DMS114 treated with DMSO at 0.1 percent for 48 hours (cell line): ENCODE data around the gene PRR22.

Experiments
- DNase-seq: peaks from one replicate; lab custom pipeline; 2025; ENCODE audit not compliant: unreplicated experiment; lab: John Stamatoyannopoulos, UW

The PRR22 gene

DNA sequence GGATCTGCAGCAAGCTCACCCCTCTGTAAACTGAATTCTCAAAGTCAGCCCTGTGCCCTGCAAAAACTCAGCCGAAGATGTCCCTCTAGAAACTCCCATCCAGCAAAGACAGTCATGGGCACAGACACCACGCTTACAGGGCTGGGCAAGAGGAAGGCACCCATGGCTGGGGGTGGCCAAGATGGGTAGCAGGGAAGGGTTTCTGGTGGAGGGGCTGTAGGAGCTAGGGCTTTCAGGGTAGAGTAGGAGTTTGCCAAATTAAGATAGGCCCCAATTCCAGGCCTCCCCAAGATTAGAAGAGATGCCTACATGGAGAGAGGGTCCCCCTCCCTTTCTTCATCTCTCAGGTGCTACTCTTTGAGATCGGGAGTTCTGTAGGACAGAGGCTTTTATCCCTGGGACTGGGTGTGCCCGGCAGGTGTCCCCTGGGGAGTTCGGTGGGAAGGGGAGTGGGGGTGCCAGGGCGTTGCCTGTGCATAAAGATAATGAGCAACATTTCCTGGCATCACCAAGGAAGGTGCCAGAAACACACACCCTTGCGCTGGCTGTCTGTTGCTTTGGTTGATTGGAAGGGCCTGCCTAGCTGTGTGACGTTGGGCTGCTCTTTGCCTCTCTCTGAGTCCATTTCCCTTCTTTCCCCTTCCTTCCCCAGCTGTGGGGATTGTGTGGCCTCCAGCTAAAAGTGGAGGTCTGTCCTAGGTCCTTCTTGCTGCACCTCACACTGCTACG is 29.7 kb upstream of the PRR22 start:
- no peak for DNase-seq

DNA sequence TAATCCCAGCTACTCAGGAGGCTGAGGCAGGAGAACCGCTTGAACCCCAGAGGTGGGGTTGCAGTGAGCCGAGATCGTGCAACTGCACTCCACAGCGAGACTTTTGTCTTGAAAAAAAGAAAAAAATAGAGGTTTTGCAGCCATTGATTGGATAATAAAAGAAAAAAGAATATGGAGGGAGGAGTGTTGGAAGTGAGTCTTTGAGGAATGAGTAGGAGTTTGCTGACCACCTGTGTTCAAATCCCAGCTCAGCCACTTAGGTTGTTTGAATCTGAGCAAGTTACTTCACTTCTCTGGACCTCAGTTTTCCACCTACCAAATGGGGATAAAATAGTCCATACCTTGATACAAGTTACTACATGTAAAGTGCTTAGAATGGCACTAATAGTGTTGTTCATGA is 26.6 kb upstream of the PRR22 start:
- DNase-seq: no peak

DNA sequence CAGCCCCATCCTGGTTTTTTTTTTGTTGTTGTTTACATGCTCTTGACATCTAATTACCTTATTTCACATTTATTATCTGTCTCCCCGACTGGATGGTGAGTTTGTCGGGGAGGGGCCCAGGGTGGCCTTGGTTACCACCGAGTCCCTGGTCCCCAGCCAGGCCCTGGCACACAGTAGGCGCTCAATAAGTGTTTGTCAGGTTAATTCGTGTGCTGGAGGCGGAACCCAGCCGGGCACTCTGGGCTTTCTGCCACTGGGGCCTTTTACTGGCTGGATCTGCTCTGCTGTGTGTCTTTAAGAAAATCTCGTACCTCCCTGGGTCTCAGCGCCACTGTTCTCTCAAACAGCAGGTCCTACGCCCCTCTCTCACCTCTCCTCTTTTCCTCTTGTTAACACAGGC is 24.9 kb upstream of the PRR22 start:
- DNase-seq: no peak

DNA sequence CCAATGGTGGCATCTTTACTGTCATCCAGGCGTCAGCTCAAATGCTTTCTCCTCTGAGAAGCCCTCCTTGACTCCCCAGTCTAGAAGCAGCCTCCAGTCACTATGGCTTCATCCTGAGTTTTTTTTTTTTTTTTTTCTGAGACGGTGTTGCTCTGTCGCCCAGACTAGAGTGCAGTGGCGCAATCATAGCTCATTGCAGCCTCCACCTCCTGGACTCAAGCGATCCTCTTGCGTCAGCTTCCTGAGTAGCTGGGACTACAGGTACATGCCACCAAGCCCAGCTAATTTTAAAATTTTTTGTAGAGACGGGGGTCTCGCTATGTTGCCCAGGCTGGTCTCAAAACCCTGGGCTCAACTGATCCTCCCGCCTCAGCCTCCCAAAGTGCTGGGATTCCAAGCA is 24.5 kb upstream of the PRR22 start:
- no peak for DNase-seq

DNA sequence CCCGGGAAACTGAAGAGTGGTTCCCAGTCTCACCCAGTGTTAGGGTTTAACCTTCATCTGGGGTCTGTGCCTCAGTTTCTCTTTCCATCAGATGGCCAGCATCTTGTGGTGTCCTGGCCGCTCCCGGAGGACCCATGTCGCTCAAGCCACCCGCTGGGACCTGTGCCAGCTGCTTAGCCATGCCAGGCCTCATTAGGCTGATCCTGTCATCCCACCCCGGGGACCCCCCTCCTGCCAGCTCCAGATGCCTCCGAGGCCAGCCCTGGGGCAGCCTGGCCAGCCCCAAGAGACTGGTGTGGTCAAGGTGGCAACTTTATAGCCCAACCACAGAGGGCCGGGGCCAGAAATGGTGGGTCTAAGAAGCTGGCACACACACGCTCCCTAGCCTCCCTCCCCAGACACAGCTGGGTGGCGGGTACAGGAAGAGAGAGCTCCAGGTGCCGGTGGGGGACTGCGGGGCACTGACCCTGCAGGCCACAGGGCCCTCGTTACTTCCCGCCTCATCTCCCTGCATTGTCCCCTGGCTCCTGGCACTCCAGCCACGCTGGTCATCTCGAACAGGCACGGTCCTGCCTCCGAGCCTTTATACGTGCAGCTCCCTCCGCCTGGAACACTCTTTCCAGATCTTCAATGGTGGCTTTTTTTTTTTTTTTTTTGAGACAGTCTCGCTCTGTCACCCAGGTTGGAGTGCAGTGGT is 23.7 kb upstream of the PRR22 start:
- DNase-seq: no peak

DNA sequence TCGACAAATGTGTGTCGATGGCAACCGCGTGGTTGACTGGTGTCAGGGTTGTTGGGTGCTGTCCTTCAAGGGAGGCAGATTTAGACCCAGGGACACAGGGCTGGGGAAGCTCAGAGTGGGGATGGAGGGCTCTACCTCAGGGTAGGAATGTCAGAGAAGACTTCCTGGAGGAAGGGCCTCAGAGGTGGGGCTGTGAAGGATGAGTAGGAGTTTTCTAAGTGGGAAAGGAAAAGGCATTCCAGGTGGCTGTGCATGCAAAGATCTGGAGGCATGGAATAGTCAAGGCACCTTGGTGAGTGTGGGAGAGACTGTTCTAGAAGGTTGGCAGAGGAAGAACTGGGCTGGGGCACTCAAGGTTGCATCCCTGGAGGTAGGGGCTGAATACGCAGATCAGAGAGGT is 22.4 kb upstream of the PRR22 start:
- no peak for DNase-seq

DNA sequence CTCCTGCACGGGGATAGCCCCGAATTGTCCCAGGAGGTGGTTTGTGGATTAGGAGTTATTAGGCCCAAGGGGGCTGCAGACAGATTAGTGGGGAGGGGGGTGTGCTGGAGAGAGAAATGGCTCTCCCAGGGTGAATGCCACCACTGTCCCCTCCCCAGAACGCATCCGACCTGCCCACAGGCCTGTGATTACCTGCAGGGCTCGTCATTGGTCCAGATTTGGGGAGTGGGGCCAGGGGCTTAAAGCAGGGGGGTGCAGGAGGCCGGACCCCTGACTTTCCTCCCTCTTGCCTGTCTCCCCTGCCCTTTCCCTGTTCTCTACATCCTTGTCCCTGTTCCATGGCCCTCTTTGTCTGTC is 21.6 kb upstream of the PRR22 start:
- DNase-seq: no peak

DNA sequence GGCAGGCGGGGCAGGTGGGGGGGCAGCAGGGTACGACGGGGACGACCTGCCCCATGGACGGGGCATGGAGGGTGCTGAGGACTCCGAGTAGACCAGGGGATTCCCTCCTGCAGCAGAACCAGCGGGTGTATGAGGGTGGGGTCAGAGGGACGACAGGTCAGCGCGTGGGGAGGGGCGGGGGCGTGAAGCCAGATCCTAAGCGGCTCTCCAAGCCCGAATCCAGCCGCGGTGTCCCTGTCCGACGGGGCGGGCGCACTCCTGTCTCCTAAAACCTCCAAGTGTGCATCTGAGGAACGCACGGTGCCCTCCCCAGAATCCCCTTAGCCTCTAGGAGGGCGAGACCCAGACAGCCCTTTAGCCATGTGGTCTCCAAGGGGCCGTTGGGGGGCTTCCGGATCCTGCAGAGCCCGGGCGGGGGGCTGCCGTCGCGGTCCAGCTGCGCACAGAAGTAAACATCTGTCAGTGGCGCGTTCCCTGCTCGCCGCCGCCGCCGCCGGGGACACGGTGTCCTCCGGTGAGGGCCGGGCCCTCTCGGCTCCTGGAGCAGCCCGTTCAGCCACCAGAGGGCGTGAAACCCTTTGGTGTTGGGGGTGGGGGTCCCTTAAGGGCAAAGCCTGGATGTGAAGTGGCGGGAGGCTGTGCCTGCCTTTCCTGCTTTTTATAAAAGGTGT is 21.1 kb upstream of the PRR22 start:
- peak; percentile 36 for DNase-seq

DNA sequence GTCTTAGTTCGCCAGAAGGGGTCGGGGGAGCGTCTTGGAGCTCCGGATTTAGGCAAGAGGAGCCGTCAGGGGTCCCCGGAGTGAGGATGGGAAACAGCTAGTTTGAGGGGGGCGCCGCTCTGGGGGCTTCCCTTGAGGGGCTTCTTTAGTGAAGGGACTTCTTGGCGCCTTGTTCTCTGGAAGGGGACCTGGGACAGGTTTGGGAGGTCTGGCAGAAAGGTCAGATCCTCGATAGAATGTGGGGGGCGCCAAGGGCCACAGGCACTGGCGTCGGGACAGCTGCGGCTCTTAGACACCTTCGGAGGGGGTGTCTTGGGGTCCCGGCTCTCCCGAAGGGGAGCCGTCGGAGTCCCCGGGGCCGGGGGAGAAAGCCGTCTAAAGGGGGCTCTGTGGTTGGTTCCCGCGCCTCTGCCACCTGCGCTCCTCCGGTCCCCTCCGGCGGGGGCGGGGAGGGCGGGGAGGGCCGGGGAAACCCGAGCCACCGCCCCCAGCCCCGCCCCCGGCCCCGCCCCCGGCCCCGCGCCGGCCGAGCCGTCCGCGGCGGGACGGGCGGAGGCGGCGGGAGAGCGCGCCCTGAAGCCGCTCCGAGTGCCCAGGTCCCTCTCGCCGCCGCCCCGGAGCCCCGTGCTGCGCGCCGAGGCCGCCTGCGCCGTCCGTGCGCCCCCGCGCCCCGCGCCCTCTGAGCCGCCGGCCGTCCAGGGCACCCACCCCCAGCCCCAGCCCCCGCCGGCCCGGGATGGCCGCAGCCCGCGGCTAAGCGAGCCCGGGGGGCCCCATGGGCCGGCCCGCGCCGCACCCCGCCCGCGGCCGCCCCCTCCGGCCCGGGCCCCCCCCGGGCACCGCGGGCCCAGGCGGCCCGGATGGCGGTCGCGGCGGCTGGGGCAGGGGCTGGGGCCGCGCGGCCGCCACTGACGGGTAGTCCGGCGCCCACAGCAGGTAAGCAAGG is 20.2 kb upstream of the PRR22 start, which contains the start of gene NRTN:
Gene NRTN, plus strand, starts transcription at position 552 of the 946 bp plus-strand sequence. CDS start 19,099 bp downstream, outside the sequence.
- no peak for DNase-seq

DNA sequence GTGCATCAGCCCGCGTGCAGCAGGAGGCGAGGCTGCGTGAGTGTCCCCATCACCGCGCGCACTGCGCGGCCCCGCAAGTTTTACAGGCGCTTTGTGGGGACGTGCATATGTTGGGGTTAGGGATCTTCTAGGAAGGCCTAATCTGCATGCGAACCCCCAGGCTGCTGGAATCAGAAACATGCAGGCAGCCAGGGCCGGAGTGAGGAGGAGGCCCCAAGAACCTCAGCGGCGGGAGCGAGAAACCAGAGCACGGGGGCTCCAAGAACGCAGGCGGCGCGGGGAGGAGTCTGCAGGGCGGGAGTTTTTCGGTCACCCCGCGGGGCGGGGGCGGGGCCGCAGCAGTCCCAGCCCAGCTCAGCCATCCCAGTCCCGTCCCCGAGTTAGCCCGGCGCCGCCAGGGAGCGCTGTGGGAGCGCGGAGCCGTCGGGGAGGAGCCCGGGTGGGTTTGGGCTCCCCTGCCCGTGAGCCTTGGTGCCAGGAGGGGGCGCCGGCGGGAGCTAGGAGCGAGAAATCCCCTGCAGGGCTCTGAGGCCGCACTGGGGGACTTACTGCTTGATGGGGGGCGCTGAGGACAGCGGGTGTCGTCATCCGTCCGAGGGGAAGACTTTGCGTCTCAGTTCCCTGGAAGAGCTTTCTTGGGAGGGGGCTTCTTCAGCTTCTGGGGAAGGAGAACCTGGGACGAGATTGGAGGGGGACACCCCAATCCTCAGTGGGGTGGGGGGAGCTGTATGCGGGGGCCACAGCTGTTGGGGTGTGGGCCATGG is 19.4 kb upstream of the PRR22 start:
- peak; percentile 72 for DNase-seq

DNA sequence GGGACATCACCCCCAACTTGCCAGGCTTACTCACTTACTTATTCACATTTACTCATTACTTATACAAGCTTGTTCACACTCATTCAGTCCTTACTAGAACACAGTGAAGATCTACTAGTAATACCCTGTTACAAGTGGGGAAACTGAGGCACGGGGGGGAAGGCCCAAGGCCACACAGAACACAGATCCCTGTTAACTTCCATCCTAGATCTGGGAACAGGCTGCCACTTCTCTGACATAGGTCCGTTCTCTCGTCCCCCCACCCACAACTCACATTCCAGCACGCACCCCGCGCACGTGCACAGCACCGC is 18.9 kb upstream of the PRR22 start:
- no peak for DNase-seq

DNA sequence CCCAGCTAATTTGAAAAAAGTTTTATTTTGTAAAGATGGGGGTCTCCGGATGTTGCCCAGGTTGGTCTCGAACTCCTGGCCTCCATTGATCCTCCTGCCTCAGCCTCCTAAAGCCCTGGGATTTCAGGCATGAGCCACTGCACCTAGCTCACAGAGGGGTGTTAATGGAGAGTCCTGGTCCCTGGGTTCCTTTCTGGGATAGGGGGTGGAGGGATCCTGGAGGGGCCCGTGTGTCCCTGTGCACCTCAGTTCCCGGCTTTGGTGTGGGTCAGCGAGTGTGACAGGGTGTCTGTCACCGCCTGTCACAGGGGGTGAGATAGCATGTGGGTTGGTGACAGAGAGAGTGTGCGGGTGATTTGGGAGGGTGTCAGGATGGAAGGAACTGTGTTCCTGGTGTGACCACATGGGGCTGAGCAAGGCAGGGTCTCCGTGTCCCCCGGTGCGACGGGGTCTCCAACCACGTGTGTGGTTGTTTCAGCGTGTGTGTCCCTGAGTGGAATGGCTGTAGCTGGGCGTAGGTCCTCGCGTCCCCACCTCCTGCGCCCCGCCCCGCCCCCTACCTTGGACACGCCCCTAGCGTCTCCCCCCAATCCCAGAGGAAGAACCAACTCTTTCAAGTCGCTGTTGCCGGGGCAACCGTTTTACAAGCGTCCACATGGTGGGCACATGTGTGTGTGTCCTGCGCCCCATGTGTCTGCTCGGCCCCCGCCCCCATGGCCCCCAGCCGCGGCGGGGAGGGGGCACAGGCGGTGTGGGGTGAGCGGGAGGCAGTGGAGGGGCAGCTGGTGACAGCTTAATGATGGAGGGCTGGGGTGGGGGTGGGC is 17.5 kb upstream of the PRR22 start:
- no peak for DNase-seq

DNA sequence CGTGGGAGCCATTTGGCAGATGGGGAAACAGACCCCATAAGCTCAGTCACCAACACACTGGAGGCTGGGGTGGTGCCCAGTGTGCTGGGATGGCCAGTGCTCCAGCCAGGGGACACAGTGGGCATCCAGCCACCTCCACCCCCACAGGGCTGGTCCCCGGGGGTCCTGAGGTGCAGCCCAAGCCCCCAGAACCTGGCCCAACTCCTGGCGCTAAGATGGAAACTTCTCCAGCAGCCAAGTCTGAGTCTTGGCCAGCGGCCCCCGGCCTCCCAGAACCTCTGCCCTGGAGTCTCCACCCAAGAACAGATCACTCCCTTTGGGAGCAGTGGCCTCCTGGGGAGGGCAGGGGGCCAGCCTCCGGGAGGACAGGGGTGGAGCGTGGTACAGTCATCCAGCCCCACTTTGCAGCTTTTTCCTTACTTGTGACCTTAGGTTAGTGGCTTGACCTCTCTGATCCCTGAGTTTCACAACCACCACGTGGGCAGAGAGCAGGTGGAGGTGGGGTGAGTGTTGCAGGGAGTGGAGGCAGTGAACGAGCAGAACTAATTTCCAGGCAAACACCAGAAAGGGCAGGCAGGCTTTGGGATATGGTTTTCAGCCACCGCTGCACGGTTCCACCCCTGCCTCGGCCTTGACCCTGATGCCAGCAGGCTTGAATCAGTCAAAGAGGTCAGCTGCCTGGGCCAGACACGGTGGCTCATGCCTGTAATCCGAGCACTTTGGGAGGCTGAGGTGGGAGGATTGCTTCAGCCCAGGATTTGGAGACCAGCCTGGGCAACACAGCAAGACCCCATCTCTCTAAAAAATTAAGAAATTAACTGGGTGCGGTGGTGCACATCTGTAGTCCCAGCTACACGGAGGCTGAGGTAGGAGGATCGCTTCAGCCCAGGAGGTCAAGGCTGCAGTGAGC is 16.1 kb upstream of the PRR22 start:
- DNase-seq: no peak

DNA sequence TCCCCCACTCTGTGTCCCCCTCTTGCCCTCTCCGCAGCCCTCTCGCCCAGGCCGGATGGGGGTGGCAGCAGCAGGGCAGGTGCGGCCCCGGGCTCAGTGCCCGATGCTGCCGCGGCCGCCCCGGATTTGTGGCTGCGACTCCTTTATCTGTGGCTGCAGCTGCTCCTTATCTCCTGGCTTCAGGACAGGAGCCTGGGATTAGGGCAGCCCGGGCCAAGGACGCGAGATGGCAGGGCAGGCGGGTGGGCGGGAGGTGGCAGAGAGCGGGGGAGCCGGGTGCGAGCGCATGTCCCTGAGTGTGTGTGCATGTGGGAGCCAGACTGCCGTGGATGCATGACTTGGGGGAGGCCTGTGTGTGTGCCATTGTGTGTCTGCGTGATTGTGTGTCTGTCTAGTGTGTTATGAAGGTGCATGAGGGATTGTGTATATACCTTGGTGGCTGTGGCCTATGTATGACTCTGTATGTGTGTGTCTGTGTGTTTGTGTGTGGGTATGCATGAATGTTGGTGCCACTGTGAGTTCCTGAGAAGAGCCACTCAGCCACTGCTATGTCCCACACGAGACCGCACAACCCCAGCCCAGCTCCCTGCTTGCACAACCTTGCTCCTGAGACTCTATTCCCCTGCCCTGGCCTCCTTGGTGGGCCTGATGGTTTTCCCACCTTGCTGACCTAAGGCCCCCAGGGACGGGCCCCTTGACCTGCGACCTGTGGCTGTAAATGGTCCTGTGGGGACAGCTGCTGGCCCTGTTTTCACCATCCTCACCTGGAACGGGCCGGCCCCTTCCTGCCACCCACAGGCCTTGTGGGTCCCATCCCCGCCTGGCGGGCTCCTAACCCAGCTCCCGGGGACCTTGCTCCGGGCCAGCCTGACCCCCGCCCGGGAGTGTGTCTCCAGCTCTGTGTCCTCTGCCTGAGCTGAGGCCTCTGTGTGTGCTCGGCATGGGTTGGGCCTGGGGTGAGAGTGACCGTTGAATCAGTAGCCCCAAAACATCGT is 15.0 kb upstream of the PRR22 start:
- DNase-seq: no peak

DNA sequence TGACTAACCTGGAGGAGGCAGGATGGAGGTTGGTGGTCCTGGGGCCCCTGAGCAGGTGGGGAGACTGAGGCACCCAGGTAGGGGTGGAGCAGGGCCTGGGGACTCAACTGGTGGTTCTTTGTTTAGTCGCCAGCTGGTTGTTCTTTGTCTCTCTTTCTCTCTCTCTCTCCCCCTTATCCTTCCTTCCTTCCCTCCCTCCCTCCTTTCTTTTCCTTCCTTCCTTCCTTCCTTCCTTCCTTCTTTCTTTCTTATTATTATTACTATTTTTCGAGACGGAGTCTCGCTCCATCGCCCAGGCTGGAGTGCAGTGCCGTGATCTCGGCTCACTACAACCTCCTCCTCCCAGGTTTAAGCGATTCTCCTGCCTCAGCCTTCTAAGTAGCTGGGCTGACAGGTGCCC is 13.7 kb upstream of the PRR22 start:
- DNase-seq: no peak

DNA sequence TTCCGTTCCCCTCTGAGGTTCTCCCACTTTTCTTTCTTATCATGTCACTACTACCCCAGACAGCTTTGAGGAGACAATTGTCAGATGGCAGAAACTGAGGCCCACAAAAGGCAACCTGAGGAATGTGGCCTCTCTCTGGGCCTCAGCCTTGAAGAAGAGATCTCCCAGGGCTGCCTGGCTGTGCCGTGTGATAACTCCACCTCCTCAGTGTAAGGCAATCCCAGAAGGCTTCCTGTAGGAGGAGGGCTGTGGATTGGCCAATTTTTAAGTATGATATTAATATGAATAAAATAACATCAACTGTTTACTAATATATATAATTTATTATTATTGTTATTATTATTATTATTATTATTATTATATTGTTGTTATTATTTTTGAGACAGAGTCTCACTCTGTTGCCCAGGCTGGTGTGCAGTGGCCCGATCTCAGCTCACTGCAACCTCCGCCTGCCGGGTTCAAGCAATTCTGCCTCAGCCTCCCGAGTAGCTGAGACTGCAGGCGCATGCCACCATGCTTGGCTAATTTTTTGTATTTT is 10.9 kb upstream of the PRR22 start:
- DNase-seq: no peak

DNA sequence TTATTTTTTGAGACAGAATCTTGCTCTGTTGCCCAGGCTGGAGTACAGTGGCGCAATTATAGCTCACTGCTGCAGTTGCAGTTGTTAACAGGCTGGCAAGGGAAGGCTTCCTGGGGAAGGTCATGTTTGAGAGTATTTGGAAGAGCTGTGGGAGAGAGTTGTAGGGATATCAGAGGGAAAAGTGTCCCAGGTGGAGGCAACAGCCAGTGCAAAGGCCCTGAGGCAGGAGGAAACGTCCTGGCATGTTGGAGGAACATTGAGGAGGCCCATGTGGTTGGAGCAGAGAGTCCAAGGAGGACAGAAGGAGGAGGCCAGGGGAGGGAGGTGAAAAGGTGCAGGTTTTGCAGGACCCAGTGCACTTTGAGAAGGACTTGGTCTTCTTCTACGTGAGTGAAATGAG is 8.6 kb upstream of the PRR22 start:
- no peak for DNase-seq
